ENCODE measurements around the gene SNED1. TPM values are rescaled to one million over a fixed set of nuclear protein-coding genes. Genes with fewer than 3 reads are reported as not detected.

SNED1 gene
- total and polyA plus RNA-seq, 9 donors: 16.7 to 69.5 (median 38.9) TPM

GRCh38 chr2:241108271-241109209 lies 110.1 kb downstream of the SNED1 start:
- Histone ChIP-seq H3K9me3 (no peaks in the 10 kb centered on the region), H3K4me1 (ENCODE audit: insufficient read depth) (no peaks in the 10 kb centered on the region), H3K4me3 (no peak overlapping the region), H3K27me3 (no peaks in the 10 kb centered on the region), H3K27ac (no peak overlapping the region), H3K36me3 (no peaks in the 10 kb centered on the region)
- WGBS, 3 donors: 88 to 89% (median 88%) methylated on average over 35 of the region's 35 CpGs
- intact Hi-C loops (cut with DNase I): no loop called here
- DNase-seq: no peak
- TF ChIP-seq CTCF (IDR thresholded peaks at IDR 0.05) (no peak), EP300 (IDR thresholded peaks at IDR 0.05) (no peak), POLR2A (IDR thresholded peaks at IDR 0.05) (no peak)

GRCh38 chr2:241109210-241110088 lies 111.0 kb downstream of the SNED1 start:
- DNase-seq: no peak
- H3K4me3 ChIP-seq: no peak overlapping the region
- TF ChIP-seq POLR2A (IDR thresholded peaks at IDR 0.05) (no peak), CTCF (IDR thresholded peaks at IDR 0.05) (no peak), EP300 (IDR thresholded peaks at IDR 0.05) (no peak)
- no peaks in the 10 kb centered on the region for H3K36me3 ChIP-seq
- no peaks in the 10 kb centered on the region for H3K4me1 ChIP-seq (ENCODE audit: insufficient read depth)
- 88 to 90% (median 88%) methylated on average over 14 of the region's 14 CpGs for WGBS, 3 donors
- no peak overlapping the region for H3K27ac ChIP-seq
- intact Hi-C loops (cut with DNase I): no loop called here
- no peaks in the 10 kb centered on the region for H3K9me3 ChIP-seq
- no peaks in the 10 kb centered on the region for H3K27me3 ChIP-seq

GRCh38 chr2:241110089-241110606 lies 111.7 kb downstream of the SNED1 start:
- H3K4me3 ChIP-seq: no peak overlapping the region
- 89 to 94% (median 89%) methylated on average over 9 of the region's 9 CpGs for WGBS, 3 donors
- no peaks in the 10 kb centered on the region for H3K27me3 ChIP-seq
- no peaks in the 10 kb centered on the region for H3K4me1 ChIP-seq (ENCODE audit: insufficient read depth)
- H3K36me3 ChIP-seq: no peaks in the 10 kb centered on the region
- DNase-seq: no peak
- no peak overlapping the region for H3K27ac ChIP-seq
- TF ChIP-seq EP300 (IDR thresholded peaks at IDR 0.05) (no peak), POLR2A (IDR thresholded peaks at IDR 0.05) (no peak), CTCF (IDR thresholded peaks at IDR 0.05) (no peak)
- intact Hi-C loops (cut with DNase I): no loop called here
- H3K9me3 ChIP-seq: no peaks in the 10 kb centered on the region
